ENCODE measurements around the gene ATRN. TPM values are rescaled to one million over a fixed set of nuclear protein-coding genes. Genes with fewer than 3 reads are reported as not detected.

The ATRN gene
- total RNA-seq (2014; rRNA removed; shearing (Covaris generic)): 19.6 and 22.0 TPM in 2 replicates

GRCh38 chr20:3470627-3471396 is at the start of gene ATRN:
TSS of gene ATRN (plus strand) at chr20:3471018. CDS start at chr20:3471108, 90 bp downstream.

GRCh38 chr20:3663031-3663701 is 192.3 kb downstream of the ATRN start, which contains the start of gene GFRA4:
TSS of gene GFRA4 (minus strand) at chr20:3663399. CDS start at chr20:3663399, 0 bp downstream.

GRCh38 chr20:3681931-3682781 is 211.3 kb downstream of the ATRN start, which contains the start of gene ADAM33:
TSS of gene ADAM33 (minus strand) at chr20:3682010. CDS start at chr20:3682004, 6 bp downstream.

Small RNAs within 50 kb of the gene (small RNA-seq; reads per million reads assigned to genes)
- not detected for gene AL353193.1

Other genes with a start within 250 kb of the ATRN start
- gene SLC4A11, start 231.8 kb upstream of the ATRN start, total RNA-seq (2014; rRNA removed; shearing (Covaris generic)): 1.5 and 1.7 TPM in 2 replicates
- 2.6 and 2.9 TPM in 2 replicates for gene DNAAF9, start 63.3 kb upstream of the ATRN start, total RNA-seq (2014; rRNA removed; shearing (Covaris generic))
- not detected in 2 replicates for gene GFRA4, start 192.4 kb downstream of the ATRN start, total RNA-seq (2014; rRNA removed; shearing (Covaris generic))
- not detected in 2 replicates for gene ADAM33, start 211.0 kb downstream of the ATRN start, total RNA-seq (2014; rRNA removed; shearing (Covaris generic))
- gene SIGLEC1, start 241.6 kb downstream of the ATRN start, total RNA-seq (2014; rRNA removed; shearing (Covaris generic)): not detected in 2 replicates

All from A375 (cell line).